RWPE2 (cell line): ENCODE data around the gene DNAJC5.

Experiments used
- ATAC-seq: fragments of 200-7000 bp; cut with Tn5 transposase; 3 replicates; pipeline ENCODE4 v1.9.1; 2021; ENCODE audit warnings: low read depth
- DNase-seq: peaks from one replicate; pipeline ENCODE4 v3.0.0-alpha.2; 2020; ENCODE audit warnings: low spot score
- H3K27ac ChIP-seq: fragments of 450-650 bp; 2 replicates; pipeline ENCODE4 v1.5.1; 2017; ENCODE audit warnings: mild to moderate bottlenecking; ENCODE audit not compliant: poor library complexity, severe bottlenecking
- H3K27me3 ChIP-seq: fragments of 250-450 bp; sonication (Bioruptor Pico); 2 replicates; pipeline ENCODE4 v1.5.1; 2021; ENCODE audit warnings: mild to moderate bottlenecking, moderate library complexity; ENCODE audit not compliant: insufficient read depth, poor library complexity, severe bottlenecking
- H3K36me3 ChIP-seq: fragments of 250-450 bp; sonication (Bioruptor Pico); 2 replicates; pipeline ENCODE4 v1.5.1; 2020; ENCODE audit warnings: low read depth, mild to moderate bottlenecking, moderate library complexity
- H3K4me1 ChIP-seq: fragments of 250-450 bp; sonication (Bioruptor Pico); 2 replicates; pipeline ENCODE4 v1.5.1; 2021; ENCODE audit warnings: mild to moderate bottlenecking, moderate library complexity; ENCODE audit not compliant: insufficient read depth, poor library complexity, severe bottlenecking
- H3K4me3 ChIP-seq: fragments of 250-450 bp; sonication (Bioruptor Pico); 2 replicates; pipeline ENCODE4 v1.5.1; 2021; ENCODE audit warnings: mild to moderate bottlenecking, moderate library complexity; ENCODE audit not compliant: severe bottlenecking
- H3K9me3 ChIP-seq: fragments of 250-450 bp; sonication (Bioruptor Pico); 2 replicates; pipeline ENCODE4 v1.5.1; 2021; ENCODE audit warnings: mild to moderate bottlenecking, moderate library complexity; ENCODE audit not compliant: severe bottlenecking
- TF ChIP-seq, protein P1 (sequence below): fragments of 450-650 bp; IDR thresholded peaks from one replicate; pipeline ENCODE4 v1.5.1; 2017; ENCODE audit warnings: mild to moderate bottlenecking, moderate library complexity; ENCODE audit not compliant: poor library complexity, severe bottlenecking

DNAJC5 gene

GRCh38 chr20:63900413-63900812 is 5.5 kb downstream of the DNAJC5 start:
- ATAC-seq (no peak), DNase-seq (no peak)
- TF ChIP-seq, protein P1, sequence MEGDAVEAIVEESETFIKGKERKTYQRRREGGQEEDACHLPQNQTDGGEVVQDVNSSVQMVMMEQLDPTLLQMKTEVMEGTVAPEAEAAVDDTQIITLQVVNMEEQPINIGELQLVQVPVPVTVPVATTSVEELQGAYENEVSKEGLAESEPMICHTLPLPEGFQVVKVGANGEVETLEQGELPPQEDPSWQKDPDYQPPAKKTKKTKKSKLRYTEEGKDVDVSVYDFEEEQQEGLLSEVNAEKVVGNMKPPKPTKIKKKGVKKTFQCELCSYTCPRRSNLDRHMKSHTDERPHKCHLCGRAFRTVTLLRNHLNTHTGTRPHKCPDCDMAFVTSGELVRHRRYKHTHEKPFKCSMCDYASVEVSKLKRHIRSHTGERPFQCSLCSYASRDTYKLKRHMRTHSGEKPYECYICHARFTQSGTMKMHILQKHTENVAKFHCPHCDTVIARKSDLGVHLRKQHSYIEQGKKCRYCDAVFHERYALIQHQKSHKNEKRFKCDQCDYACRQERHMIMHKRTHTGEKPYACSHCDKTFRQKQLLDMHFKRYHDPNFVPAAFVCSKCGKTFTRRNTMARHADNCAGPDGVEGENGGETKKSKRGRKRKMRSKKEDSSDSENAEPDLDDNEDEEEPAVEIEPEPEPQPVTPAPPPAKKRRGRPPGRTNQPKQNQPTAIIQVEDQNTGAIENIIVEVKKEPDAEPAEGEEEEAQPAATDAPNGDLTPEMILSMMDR, result no peak
- Histone ChIP-seq H3K9me3 (no peaks in the 10 kb centered on the region), H3K27ac (peak overlapping the region; percentile 43), H3K27me3 (no peaks in the 10 kb centered on the region), H3K4me1 (peaks cover 16% of the 10 kb centered on the region), H3K36me3 (peaks cover 59% of the 10 kb centered on the region), H3K4me3 (no peak overlapping the region)

DNA sequence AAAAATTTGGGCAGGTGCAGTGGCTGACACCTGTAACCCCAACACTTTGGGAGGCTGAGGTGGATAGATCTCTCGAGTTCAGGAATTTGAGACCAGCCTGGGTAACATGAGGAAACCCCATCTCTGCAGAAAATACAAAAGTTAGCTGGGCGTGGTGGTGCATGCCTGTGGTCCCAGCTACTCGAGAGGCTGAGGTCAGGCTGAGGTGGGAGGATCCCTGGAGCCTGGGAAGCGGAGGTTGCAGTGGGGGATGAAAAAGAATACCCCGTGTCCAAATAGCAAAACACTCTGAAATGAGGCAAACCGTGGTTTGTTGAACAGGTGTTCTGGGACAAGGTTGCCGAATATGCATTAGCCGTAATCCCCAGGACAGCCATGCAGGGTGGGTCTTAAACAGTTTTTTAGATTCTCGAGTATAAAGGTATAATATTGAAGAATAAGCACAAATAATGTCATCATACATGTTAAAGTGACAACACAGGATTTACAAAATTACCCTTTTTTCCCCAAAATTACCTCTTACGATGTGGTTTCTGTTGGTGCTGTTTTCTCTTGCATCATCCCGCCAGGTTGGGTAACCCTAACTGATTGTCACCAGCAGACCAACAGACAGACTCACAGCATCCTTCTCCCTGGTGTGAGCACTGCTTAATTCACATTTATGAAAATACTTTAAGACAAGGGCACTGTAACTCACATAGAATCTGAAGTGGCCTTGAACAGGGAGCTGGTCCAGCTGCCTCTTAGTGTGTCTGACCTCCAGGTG is 9.1 kb downstream of the DNAJC5 start:
- Histone ChIP-seq H3K9me3 (no peaks in the 10 kb centered on the region), H3K4me3 (no peak overlapping the region), H3K27me3 (no peaks in the 10 kb centered on the region), H3K36me3 (peaks cover 43% of the 10 kb centered on the region), H3K27ac (peak overlapping the region; percentile 43), H3K4me1 (peaks cover 10% of the 10 kb centered on the region)
- TF ChIP-seq, protein P1, result no peak
- no peak for ATAC-seq
- DNase-seq, result no peak

GRCh38 chr20:63908008-63908682 is 13.2 kb downstream of the DNAJC5 start:
- no peak for DNase-seq
- TF ChIP-seq, protein P1, result no peak
- peak overlapping the region; percentile 82 for H3K27ac ChIP-seq
- ATAC-seq, result no peak
- no peak overlapping the region for H3K4me3 ChIP-seq
- no peaks in the 10 kb centered on the region for H3K9me3 ChIP-seq
- peaks cover 27% of the 10 kb centered on the region for H3K4me1 ChIP-seq
- H3K36me3 ChIP-seq, result peaks cover 28% of the 10 kb centered on the region
- H3K27me3 ChIP-seq, result no peaks in the 10 kb centered on the region

- H3K4me1 ChIP-seq, result peaks cover 27% of the 10 kb centered on the region
- H3K4me3 ChIP-seq, result no peak overlapping the region
- peak; percentile 99 for DNase-seq
- H3K36me3 ChIP-seq, result peaks cover 38% of the 10 kb centered on the region
- no peaks in the 10 kb centered on the region for H3K9me3 ChIP-seq
- peak overlapping the region; percentile 82 for H3K27ac ChIP-seq
- H3K27me3 ChIP-seq, result no peaks in the 10 kb centered on the region
- ATAC-seq, result peak; percentile 98
- TF ChIP-seq, protein P1, result no peak
Observed at GRCh38 chr20:63911176-63911575, 16.2 kb downstream of the DNAJC5 start.

DNA sequence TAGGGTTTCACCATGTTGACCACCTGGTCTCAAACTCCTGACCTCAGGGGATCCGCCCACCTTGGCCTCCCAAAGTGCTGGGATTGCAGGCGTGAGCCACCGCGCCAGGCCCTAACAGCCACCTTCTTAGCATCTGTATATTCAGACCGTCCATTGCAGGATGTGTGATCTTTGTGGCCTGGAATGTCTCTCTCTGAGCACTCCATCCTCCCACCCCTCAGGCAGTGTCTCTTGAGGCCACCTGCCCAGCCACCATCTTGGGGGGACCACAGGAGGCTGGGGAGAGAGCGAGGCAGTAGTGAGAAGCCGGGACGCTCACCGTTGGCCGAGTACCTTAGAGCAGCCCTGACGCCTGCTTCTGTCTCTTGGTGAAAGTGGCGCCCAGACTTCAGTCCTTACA is 18.8 kb downstream of the DNAJC5 start:
- TF ChIP-seq, protein P1, result no peak
- Histone ChIP-seq H3K9me3 (no peaks in the 10 kb centered on the region), H3K27me3 (no peaks in the 10 kb centered on the region), H3K36me3 (peaks cover 58% of the 10 kb centered on the region), H3K4me1 (peaks cover 27% of the 10 kb centered on the region), H3K4me3 (no peak overlapping the region), H3K27ac (no peak overlapping the region)
- DNase-seq (no peak), ATAC-seq (no peak)
